Stimulated activated CD8-positive, alpha-beta memory T cell treated with anti-CD3 and anti-CD28 coated beads, Interleukin-12 subunit alpha, Interleukin-12 subunit beta, amount 100 ng/mL, for 24 hours (primary cell): ENCODE data around the gene BBS9.

Experiments used
- DNase-seq: peaks from one replicate; pipeline ENCODE4 v3.0.0-alpha.2; 2020; ENCODE audit errors: extremely low read depth

The BBS9 gene

DNA sequence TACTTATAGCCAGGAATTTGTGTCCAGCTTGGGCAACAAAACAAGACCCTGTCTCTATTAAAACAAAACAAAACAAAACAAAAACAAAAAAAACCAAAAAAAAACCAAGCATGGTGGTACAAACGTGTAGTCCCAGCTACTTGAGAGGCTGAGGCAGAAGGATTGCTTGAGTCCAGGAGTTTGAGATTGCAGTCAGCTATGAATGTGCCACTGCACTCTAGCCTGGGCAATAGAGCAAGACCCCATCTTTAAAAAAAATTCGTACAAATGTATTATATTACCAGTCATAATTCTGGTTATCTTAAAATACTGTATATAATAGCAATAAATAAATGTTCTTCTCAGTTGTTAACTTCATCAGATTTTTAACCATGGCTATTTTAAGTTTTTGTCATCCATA is 2.3 kb upstream of the BBS9 start:
- no peak for DNase-seq

DNA sequence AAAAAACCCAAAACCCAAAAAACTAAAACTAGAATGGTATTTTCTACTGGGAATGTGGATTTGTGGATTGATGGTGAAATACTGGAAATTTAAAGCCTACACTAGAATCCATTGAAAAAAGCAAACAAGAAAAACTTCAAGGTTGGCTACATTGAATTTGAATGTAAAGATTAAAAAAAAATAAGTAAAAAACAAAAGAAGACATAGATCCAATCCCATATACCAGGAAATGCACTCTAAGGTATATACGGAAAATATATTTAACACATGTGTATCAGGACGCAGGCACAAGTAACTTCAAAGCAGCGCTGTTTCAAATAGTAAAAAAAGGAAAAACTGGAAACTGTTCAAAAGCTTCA is 754 bp upstream of the BBS9 start:
- DNase-seq = no peak

DNA sequence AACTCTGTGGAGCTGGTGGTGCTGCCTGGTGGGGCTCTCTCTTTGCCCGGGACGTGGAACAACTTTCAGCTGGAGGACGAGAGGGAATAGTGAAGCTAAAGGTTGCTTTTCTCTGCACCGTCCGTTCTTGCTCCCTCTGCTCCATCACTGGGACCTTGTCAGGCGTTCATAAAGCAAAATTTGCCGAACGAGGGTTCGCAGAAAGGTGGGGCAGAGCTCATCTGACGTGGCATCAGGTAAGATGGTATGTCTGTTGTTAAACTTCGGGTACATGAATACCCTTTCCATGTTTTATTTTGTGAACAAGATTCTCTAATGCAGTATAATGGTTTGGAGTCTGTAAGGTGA is 416 bp downstream of the BBS9 start:
- no peak for DNase-seq

DNA sequence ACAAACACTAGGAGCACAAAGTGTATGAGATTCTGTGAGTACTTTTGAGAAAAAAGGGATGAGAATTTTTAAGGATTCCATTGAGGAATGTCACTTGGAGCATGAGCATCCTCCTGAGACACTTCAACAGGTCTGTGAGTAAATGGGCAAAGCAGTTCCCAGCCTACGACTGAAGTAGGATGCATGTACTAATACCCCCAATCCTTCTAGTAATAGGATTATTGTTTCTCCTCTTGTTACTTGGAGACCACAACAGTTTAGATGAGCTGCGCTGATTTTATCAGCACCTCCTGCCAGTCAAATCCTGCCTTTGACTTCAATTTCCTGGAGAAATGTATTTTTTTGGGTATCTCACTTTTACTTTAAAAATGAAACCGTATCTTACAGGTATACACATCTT is 820 bp downstream of the BBS9 start:
- no peak for DNase-seq

DNA sequence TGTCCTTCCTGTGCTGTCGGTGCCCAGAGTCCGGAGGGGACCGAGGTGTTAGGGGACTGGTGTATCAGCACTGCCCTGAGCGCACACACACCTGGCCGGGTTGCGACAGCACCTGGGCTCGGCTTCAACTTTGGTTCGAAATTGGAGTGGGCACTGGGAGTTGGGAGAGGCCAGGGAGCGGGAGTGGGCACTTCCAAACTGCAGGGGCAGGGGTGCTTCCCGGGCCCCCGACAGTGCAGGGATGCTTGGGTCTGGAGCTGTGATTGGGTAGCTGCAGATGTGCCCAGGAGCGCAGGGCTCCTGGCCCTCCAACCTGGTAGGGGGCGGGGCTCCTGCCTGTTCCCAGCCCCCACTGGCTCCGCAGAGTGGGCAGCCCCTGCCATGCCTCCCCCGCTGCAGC is 7.7 kb downstream of the BBS9 start:
- DNase-seq = no peak

DNA sequence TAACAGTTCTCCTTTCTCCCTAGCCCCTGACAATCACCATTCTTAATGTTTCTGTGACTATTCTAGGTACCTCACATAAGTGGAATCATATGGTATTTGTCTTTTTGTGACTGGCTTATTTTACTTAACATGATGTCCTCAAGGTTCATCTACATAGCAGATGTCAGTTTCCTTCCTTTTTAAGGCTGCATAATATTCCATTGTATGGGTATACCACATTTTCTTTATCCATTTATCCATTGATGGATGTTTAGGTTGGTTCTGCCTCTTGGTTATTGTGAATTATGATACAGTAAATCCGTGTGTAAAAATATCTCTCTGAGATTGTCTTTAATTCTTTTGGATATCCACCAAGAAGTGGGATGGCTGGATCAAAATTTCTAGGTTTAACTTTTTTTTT is 13.2 kb downstream of the BBS9 start:
- no peak for DNase-seq

DNA sequence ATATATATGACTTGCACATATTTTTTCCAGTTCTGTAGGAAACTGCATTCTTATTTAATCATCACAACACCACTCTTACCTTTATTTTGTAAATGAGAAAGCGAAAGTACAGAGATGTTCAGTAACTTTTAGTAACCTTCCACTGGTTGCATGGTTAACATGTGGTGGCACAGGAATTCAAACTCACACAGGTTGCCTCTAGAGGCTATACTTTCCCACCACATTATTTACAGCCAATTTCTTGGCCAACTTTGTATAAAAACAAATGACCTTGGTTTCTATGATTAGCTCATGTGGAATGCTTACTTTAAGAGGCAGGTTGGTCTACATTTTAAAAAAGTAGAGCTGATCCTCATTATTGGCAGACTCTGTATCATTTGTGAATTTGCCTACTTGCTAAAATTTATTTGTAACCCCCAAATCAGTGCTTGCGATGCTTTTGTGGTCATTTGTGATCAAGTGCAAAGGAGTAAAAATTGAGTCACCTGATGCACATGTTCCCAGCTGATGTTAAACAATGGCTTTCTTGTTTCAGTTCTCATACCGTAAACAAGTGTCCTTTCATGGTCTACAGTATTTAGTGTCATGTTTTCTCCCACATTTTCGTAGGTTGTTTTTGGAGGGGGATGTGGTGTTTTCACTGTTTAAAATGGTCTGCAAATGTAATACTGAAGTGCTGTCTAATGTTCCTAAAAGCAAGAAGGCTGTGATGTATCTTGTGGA is 14.8 kb downstream of the BBS9 start:
- no peak for DNase-seq

DNA sequence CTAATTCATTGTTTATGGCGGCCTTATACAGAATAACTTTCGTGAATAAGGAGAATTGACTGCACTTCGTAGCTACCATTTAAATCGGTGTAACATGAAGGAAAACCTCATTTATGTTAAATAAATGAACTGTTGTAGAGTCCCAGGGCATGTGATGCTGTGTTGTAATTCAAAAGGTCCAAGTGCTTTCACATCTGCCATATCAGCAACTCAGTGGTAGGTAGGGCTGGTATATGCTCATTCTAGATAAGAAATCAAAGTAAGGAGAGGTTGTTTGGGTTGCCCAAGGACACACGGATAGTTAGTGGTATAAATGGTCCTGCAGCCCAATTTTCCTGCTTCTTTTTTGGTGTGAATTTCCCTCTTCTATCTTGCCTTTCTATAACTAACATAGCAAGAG is 15.8 kb downstream of the BBS9 start:
- no peak for DNase-seq

DNA sequence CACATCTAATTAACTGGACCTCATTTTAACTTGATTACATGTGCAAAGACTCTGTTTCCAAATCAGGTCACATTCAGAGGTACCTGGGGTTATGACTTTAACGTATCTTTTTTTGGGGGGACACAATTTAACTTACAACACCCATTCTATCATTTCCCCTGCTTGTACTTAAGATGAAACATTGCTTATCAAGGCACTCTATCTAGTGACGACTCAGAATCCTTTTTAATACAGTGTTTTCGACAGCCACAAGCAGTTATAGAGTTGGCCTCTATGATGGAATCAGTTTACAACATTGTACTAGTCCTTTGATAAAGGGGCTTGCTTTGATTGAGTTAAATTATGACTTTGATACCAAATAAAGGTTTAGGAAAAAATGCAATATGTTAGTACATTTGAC is 22.7 kb downstream of the BBS9 start:
- DNase-seq = no peak

DNA sequence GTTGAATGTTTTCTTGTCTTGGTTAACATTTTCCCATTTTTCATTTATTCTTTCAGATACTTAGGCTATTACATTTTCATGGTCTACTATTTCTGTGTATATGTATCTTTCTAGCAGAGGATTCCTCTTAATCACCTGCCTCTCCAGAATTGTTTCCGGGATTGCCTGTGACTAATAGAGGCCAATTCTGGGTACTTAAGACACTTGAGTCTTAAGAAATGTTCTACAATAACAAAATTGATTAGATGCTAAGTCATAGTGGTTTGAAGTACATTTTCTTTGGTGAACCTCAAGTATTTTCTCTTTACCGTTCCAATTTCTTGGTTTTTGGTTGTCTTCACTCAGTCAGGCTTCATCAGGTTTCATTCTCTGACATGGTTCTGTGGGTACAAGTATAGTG is 26.4 kb downstream of the BBS9 start:
- no peak for DNase-seq

DNA sequence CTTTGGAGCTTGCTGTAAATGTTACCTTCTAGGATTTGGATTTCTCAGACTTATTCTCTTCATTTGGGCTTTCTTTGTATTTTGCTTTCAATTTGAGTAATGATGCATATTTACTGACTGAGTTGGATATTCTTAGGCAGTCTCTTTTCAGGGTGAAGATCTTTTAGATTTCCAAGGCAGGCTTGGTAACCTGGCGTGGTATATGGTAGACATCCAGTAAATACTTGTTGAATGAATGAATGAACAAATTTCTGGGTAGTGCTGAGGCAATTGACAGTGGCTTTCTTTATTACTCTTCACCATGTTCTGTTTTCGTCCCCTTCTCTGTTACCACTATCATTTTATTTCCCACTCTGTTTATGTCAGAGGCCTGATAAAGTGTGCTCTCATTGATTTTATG is 27.1 kb downstream of the BBS9 start:
- no peak for DNase-seq

DNA sequence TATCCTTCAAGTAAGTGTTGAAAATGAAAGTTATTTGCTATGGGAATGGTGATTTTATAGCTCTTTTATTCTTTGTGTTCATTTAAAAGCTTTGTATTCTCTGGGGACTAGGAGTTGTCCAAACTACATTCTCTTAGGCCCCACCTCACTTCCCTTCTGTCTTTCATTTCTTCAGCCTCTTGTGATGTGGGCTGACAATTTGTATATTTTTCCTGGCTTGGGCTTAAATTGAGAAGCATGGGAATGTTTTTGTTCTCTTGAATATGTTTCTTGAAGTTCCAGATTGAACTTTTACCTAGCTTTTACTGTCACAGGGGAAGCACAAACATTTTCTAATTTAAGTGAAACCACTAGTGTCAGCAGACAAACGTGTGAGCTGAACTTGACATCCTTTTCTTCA is 27.9 kb downstream of the BBS9 start:
- no peak for DNase-seq

DNA sequence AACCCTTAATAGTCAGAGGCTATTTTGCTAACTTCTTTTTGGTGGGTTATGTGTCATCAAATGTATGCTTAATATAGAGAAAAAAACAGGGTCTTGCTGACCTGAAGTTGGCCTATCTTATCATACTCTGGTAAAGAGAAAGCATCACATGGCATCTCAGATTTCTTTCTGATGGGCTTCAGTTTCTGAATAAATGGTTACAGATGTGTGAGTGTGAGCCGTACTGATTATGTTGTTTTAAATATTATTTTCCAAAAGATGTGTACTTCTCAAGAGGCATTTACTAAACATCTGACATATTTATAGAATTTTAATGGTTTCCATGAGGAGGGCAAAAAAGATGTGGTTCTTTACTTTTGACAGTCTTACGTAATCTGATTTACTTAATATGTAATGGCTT is 28.4 kb downstream of the BBS9 start:
- DNase-seq = no peak

DNA sequence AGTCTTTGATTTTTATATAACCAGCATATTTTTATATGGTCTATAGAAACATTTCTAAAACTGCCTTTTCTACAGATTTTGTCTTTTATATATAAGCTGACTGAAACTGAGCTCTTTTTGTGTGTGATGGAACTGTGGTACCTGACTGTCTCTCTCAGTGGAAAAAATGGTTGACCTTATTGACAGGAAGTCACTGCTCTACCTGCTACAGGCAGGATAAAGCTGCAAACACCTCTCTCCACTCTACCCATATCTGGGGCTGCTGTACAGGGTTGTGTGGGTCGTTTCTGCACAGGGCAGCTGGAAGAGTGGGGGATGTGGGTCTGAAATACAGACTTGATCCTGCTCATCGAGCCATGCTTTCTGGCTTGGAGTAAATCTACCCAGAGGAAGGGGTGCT is 48.5 kb downstream of the BBS9 start:
- no peak for DNase-seq

DNA sequence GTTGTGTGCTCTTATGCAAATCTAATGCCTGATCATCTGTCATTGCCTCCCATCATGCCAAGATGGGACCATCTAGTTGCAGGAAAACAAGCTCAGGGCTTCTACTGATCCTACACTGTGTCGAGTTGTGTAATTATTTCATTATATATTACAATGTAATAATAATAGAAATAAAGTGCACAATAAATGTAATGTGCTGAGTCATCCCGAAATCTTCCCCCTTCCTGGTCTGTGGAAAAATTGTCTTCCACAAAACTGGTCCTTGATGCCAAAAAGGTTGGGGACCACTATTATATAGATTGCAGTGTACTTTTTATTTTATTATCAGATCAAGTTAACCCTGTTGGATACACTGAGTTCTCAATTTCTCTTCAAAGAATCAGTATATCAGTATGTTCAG is 50.2 kb downstream of the BBS9 start:
- DNase-seq = no peak

DNA sequence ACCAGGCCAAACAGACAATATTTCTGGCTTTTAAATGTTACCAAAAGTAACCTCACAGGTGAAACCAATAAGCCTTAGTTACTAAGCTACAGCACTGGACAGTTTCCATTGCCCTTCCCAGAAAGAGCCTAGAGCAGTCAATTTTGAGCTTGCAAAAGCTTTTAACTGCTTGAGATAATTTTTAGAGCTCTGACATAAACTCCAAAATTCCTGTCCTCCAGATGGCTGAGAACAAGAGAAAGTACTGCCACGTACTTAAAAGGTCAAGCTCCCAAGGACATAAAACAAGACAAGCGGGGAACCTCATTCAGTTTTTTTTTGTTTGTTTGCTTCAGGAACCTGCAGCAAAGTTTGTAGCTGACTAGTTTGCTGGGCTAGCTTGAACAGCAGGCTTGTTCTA is 54.1 kb downstream of the BBS9 start:
- DNase-seq = no peak

DNA sequence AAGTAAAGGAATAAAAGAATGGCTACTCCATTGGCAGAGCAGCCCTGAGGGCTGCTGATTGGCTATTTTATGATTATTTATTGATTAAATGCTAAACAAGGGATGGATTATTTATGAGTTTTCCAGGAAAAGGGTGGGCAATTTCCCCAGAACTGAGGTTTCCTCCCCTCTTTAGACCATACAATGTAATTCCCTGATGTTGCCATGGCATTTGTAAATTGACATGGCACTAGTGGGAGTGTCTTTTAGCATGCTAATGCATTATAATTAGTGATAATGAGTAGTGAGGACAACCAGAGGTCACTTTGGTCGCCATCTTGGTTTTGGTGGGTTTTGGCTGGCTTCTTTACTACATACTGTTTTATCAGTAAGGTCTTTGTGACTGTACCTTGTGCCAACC is 55.5 kb downstream of the BBS9 start:
- no peak for DNase-seq

DNA sequence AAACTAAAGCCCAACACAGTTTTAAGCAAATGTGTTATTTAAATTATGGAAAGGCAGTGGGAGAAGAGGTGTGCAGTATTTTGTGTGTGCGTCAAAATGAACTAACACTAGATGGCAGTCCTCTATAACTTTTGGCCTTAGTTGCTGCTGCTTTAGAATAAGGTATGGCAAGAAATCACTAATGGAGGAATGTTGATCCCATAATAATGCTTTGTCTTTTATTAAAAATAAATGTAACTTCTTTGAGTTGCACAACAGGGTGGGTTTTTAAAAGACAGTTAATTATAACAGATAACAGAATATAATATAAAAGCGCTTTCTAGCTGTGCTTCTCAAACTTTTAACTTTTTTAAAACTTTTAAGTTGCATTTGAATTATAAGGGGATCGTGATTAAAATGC is 56.4 kb downstream of the BBS9 start:
- no peak for DNase-seq

DNA sequence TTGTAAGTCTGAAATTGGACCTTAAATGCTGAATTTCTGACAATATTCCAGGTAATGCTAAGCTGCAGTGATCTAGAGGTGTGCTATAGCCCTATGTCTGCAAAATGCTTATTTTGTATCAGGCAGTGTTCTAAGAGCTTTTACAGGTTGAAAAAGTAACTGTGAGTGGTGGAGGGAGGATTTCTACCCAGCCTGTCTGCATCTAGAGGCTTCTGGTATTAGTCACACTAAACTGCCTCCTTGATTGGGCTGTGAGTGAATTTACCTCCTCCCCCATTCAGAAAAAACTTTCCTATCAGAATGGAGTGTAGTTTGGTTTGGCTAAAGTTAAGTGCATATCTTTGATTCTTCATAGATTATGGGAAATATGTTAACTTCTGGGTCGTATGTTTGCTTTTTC is 56.8 kb downstream of the BBS9 start:
- DNase-seq = no peak

DNA sequence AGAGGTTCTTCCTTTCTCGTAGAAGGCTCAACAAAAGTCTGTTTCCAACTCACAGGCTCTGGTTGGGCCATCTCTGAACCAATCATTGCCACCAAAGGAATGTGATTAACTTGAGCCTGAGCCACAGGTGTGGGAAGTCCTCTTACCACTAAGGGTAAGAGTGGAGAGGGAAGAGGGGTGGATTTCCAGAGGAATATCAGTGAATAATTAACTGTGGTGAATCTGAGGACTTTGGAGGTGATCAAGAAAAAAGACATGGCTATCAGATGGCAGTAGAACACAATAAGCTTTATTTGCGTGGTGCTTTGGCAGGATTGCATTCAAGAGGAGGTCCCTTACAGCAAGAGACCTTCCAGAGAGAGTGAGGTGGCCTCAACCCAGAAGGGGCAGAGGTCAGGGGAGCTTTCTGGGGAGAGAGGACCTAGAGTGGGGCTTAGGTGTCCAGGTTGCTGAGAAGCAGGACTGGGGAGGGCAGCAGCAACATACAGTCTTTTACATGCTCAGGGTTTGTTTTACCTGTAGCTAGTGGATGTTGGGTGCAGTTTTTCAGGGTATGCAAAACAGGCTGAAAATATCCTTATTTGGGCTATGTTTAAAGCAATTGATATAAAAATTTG is 61.4 kb downstream of the BBS9 start:
- DNase-seq = no peak

DNA sequence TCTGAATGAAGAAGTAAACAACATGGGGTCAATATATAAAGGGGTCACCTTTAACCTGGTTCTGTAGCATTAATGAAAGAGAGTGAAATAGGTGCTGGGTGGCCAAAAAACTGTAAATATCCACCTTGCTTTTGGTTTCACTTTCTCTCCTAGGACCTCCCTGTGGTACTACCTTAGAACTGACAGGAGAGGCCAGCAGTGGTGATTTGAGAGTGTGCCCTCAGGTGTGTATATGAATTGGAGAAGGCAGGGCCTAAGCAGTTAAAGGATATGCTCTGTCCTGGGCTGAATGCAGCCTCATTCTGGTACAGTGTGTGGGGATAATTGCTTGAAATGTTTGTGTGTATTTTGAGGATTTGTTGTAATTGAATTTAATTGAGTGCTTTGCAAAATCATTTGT is 62.0 kb downstream of the BBS9 start:
- no peak for DNase-seq

DNA sequence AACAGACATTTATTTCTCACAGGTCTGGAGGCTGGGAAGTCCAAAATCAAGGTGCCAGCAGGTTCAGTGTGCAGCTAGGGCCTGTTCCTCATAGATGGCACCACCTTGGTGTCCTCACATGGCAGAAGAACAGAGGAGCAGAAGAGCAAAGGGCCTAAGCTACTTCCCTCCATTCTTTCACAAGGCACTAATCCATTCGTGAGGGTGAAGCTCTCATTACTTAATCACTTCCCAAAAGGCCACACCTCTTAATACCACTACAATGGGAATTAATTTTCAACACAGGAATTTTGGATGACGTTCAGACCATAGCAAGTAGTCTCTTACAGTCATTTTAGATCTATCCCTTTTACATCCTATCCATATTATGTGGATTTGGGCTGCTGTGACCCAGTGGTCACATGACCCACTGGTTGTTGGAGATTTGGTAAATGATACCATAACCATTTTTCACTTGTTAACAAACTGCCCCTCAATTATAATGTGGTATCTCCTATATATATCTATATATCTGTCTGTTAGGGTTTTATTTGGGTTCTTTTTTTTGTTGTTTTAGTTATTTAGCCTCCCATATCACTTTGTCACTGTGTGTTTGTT is 63.4 kb downstream of the BBS9 start:
- DNase-seq = no peak

DNA sequence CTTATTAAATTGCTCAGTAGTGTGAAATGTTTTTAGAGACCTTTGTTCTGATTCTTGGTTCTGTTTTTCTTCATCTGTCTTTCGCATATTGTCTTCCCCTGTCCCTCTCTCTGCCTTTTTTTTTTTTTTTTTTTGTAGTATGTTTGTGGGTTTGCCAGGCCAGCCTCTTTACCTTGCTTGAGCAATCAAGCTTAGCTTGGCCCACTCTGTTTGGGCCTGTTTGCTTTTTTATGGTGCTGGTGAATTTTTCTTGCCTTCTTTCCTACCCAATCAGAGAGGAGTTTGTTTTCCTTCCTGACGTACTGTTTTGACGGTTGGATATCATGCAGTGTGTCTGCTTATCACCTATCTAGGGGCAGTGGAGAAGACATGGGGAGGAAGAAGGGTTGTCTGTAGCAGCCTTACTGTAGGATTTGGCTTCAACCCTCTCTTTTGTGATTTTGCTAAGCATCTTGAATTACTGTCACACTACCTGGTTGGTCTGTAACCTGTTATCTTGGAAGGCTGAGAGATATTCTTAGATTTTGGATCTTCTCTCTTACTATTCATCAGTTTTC is 64.0 kb downstream of the BBS9 start:
- no peak for DNase-seq

DNA sequence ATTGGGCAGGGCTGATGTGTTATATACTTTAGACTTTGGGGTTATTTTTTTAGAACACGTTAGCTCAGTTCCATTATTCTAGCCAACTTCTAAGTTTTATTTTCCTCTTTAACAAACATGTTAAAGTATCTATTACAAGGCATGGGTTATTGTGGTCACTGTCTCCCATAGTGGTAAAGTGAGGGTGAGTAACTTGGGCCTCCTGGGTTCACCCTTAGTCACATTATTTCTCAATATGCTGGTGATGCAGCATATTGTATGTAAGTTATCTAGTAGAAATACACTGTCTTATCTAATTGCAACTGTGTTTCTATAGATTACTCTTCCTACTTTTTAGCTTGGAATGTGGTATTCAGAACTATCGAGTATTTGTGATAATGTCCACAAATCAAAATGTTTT is 65.9 kb downstream of the BBS9 start:
- no peak for DNase-seq
